Cerebellar nuclear complex (tissue), 1 donor: Measurements from ENCODE around the gene KIR2DL3.
"Not testable (repeated sequence)": the region's sequence is repeated elsewhere in the genome, so short reads cannot be mapped to it uniquely, and the experiment has no call there.

Experiments used
- DNase-seq, 2 experiments: peaks; one replicate each; lab custom pipeline; 2025; lab: John Stamatoyannopoulos, UW

Gene KIR2DL3

DNA sequence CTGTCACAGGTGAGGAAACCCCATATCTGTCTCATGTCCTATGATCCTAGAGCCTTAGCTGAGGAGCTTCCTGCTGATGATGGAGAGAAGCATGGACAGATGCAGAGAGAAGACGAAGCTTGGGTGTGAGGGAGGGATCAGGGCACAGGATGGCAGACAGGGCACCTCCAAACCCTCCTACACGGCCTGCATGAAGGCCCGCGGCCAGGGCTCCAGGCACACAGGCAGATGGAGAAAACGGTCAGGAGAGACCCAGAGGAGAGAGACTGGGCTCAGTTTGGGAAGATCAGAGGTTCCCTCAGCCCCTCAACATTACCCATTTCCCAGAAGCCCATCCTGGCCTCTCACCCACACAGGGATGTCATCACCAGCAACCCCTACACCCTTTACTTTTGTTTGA is 5.8 kb downstream of the KIR2DL3 start:
- not testable (repeated sequence) for DNase-seq

DNA sequence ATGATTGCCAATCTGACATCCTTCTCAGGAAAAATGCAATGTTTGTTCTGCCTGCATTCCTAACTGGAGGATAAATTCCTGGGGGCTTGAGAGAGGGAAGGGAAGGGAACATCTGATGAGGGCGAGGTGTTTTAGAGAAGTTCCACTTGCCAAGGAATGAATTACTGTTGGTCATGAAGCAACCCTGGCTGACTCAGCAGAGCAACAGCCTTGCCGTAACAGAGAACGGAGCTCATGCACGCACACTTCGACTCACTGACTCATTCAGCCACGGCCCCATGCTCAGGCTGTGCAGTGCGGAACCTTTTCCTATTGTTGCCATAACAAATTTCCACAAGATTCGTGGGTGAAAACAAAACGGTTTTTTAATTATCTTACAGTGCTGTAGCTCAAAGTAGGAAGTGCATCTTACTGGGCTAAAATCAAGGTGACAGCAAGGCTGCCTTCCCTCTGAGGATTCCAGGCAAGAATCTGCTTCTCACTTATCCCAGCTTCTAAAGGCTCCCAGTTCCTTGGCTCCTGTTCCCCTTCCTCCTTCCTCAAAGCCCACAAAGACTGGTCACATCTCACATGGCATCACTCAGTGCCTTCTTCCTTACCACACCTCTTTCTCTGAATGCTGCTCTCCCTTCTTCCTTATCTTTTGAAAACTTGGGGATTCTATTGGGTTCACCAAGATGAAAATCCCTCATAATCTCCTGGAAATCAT is 9.5 kb downstream of the KIR2DL3 start:
- DNase-seq, result not testable (repeated sequence)

DNA sequence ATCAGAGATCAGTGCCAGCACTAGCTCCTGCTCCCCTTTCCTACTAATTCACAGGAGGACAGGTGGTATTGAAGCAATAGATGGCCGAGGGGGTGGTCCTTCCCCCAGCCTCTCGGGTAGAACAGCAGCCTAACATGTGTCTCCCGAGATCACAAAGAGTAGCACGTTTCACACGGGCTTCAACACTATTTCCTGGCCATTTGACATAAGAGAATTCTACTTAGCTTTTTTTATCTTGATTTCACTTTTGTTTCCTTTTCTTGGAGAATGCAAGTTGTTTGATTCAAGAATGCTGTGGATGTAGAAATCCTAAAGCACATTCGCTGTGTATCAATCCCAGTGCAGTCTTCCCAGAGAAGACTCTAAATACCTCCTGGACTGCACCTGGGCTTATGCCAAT is 12.0 kb downstream of the KIR2DL3 start:
- not testable (repeated sequence) for DNase-seq

DNA sequence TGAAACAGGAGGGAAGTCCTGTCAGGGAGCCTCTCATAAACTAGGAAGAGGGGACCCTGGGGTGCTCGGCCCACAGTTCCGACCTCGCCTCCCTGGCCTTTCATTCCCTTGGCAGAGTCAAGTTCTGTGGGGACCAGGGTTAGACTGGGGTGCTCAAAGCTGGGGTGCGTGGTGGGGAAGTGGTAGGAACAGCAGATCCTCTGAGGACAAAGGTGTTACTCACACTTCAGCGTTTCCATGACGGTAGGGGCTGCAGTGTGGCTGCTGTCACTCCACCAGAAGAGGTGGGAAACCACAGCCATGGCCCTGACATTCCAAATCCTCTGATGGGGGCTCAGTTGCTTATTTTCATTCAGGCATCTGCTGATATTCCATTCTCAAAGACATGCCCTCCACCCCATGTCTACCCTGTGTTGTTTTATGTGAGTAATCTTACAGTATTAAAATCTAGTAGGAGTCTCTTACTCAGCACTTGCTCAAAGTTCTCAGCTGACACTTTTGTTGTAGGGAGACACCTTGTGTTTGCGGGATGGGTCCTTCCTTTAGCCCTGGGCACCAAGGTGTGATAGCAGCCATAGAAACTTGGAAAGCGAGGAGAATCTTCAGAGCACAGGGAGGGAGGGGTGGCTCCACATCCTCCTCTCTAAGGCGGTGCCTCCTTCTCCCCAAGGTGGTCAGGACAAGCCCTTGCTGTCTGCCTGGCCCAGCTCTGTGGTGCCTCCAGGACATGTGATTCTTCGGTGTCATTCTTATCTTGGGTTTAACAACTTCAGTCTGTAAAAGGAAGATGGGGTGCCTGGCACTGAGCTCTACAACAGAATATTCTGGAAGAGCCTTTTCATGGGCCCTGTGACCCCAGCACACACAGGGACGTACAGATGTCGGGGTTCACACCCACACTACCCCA is 18.1 kb downstream of the KIR2DL3 start:
- not testable (repeated sequence) for DNase-seq

DNA sequence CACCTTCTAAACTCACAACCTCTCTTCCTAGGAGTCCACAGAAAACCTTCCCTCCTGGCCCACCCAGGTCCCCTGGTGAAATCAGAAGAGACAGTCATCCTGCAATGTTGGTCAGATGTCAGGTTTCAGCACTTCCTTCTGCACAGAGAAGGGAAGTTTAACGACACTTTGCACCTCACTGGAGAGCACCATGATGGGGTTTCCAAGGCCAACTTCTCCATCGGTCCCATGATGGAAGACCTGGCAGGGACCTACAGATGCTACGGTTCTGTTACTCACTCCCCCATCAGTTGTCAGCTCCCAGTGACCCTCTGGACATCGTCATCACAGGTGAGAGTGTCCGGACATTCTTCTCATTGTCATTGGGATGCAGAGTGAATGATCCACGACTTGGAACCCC is 20.3 kb downstream of the KIR2DL3 start:
- not testable (repeated sequence) for DNase-seq

DNA sequence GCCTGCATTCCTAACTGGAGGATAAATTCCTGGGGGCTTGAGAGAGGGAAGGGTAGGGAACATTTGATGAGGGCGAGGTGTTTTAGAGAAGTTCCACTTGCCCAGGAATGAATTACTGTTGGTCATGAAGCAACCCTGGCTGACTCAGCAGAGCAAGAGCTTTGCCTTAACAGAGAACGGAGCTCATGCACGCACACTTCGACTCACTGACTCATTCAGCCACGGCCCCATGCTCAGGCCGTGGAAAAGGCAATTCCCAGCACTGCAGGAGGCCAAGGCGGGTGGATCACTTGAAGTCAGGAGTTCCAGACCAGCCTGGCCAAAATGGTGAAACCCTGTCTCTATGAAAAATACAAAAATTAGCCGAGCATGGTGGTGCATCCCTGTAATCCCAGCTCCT is 25.9 kb downstream of the KIR2DL3 start:
- DNase-seq, result not testable (repeated sequence)

DNA sequence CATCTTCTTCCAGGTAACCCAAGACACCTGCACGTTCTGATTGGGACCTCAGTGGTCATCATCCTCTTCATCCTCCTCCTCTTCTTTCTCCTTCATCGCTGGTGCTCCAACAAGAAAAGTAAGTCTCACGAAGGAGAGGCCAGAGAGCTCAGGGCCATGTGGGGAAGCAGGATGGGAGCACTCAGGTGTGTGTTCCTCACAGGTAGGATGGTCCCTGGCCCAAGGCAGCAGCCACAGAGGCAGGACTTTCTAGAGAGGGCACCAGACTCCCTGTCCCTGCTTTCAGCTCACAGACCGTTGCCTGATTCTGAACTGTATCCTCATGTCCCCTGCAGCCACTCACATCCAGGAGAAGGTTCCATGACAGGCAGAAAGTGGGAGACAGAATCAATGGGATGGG is 28.2 kb downstream of the KIR2DL3 start:
- not testable (repeated sequence) for DNase-seq

DNA sequence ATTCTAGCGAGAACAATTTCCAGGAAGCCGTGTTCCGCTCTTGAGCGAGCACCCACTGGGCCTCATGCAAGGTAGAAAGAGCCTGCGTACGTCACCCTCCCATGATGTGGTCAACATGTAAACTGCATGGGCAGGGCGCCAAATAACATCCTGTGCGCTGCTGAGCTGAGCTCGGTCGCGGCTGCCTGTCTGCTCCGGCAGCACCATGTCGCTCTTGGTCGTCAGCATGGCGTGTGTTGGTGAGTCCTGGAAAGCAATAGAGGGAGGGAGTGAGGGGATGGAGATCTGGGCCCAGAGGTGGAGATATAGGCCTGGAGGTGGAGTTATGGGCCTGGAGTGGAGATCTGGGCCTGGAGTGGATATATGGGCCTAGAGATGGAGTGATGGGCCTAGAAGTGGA is 31.3 kb downstream of the KIR2DL3 start, which contains the start of gene KIR2DL1:
TSS of gene KIR2DL1 (plus strand) at position 148 of the 400 bp plus-strand sequence. CDS start at position 206, 58 bp downstream.
- DNase-seq, result not testable (repeated sequence)

DNA sequence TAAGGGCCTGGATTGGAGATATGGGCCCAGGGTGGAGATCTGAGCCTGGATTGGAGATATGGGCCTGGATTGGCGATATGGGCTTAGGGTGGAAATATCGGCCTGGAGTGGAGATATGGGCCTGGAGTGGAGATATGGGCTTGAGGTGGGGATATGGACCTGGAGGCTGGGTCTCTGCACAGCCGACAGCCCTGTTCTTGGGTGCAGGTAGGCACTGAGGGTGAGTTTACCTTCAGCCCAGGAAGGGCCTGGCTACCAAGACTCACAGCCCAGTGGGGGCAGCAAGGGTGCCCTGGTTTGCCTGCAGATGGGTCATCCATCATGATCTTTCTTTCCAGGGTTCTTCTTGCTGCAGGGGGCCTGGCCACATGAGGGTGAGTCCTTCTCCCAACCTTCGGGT is 32.2 kb downstream of the KIR2DL3 start:
- DNase-seq, result not testable (repeated sequence)

DNA sequence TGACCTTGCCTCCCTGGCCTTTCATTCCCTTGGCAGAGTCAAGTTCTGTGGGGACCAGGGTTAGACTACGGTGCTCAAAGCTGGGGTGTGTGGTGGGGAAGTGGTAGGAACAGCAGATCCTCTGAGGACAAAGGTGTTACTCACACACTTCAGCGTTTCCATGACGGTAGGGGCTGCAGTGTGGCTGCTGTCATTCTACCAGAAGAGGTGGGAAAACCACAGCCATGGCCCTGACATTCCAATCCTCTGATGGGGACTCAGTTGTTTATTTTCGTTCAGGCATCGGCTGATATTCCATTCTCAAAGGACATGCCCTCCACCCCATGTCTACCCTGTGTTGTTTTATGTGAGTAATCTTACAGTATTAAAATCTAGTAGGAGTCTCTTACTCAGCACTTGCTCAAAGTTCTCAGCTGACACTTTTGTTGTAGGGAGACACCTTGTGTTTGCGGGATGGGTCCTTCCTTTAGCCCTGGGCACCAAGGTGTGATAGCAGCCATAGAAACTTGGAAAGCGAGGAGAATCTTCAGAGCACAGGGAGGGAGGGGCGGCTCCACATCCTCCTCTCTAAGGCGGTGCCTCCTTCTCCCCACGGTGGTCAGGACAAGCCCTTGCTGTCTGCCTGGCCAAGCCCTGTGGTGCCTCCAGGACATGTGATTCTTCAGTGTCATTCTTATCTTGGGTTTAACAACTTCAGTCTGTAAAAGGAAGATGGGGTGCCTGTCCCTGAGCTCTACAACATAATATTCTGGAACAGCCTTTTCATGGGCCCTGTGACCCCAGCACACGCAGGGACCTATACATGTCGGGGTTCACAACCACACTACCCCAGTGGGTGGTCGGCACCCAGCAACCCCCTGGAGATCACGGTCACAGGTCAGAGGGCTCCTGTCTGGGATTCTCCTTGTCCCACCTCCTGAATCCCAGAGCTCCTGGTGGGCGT is 33.0 kb downstream of the KIR2DL3 start:
- DNase-seq, result not testable (repeated sequence)

DNA sequence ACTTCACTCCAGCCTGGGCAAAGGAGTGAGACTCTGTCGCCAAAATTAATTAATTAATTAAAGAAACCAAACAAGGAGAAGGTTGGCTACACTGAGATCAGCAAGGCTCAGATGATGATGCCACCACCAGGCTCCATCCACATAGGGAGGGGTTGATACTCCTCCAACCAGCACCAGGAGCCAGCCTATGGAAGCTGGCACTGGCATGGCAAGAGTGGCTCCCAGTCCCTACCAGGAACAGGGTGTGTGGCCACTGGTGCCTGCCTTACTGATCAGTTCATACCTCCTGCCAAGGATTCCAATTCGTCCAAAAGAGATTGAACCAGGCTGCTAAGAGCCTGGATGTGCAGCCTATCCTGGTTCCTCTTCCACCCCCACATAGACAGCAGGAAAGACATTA is 34.4 kb downstream of the KIR2DL3 start:
- DNase-seq, result not testable (repeated sequence)

DNA sequence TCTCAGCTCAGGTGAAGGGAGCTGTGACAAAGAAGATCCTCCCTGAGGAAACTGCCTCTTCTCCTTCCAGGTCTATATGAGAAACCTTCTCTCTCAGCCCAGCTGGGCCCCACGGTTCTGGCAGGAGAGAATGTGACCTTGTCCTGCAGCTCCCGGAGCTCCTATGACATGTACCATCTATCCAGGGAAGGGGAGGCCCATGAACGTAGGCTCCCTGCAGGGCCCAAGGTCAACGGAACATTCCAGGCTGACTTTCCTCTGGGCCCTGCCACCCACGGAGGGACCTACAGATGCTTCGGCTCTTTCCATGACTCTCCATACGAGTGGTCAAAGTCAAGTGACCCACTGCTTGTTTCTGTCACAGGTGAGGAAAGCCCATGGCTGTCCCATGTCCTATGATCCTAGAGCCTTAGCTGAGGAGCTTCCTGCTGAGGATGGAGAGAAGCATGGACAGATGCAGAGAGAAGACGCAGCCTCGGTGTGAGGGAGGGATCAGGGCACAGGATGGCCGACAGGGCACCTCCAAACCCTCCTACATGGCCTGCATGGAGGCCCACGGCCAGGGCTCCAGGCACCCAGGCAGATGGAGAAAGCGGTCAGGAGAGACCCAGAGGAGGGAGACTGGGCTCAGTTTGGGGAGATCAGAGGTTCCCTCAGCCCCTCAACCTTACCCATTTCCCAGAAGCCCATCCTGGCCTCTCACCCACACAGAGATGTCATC is 36.9 kb downstream of the KIR2DL3 start:
- not testable (repeated sequence) for DNase-seq

DNA sequence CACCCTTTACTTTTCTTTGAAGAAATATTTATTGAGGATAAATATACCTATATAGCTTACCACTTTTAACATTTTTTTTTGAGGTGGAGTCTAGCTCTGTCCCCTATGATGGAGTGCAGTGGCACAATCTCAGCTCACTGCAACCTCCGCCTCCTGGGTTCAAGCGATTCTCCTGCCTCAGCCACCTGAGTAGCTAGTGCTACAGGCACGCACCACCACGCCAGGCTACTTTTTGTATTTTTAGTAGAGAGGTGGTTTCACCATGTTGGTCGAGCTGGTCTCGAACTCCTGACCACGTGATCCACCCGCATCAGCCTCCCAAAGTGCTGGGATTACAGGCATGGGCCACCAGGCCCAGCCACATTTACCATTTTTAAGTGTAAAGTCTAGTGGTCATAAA is 37.5 kb downstream of the KIR2DL3 start:
- DNase-seq, result not testable (repeated sequence)

DNA sequence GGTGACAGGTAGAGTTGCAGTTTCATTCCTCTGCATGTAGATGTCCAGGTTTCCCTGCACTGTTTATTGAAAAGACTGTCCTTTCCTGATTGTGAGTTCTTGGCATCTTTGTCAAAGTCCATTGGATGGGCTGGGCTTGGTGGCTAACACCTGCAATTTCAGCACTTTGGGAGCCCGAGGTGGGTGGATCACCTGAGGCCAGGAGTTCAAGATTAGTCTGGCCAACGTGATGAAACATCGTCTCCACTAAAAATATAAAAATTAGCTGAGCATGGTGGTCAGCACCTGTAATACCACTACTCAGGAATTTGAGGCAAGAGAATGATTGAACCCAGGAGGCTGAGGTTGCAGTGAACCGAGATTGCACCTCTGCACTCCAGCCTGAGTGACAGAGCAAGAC is 39.5 kb downstream of the KIR2DL3 start:
- DNase-seq, result not testable (repeated sequence)

DNA sequence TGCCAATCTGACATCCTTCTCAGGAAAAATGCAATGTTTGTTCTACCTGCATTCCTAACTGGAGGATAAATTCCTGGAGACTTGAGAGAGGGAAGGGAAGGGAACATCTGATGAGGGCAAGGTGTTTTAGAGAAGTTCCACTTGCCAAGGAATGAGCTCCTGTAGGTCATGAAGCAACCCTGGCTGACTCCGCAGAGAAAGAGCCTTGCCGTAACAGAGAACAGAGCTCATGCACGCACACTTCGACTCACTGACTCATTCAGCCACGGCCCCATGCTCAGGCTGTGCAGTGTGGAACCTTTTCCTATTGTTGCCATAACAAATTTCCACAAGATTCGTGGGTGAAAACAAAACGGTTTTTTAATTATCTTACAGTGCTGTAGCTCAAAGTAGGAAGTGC is 40.6 kb downstream of the KIR2DL3 start:
- not testable (repeated sequence) for DNase-seq

DNA sequence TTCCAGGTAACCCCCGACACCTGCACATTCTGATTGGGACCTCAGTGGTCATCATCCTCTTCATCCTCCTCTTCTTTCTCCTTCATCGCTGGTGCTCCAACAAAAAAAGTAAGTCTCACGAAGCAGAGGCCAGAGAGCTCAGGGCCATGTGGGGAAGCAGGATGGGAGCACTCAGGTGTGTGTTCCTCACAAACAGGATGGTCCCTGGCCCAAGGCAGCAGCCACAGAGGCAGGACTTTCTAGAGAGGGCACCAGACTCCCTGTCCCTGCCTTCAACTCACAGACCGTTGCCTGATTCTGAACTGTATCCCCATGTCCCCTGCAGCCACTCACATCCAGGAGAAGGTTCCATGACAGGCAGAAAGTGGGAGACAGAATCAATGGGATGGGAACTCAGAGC is 44.6 kb downstream of the KIR2DL3 start:
- not testable (repeated sequence) for DNase-seq

DNA sequence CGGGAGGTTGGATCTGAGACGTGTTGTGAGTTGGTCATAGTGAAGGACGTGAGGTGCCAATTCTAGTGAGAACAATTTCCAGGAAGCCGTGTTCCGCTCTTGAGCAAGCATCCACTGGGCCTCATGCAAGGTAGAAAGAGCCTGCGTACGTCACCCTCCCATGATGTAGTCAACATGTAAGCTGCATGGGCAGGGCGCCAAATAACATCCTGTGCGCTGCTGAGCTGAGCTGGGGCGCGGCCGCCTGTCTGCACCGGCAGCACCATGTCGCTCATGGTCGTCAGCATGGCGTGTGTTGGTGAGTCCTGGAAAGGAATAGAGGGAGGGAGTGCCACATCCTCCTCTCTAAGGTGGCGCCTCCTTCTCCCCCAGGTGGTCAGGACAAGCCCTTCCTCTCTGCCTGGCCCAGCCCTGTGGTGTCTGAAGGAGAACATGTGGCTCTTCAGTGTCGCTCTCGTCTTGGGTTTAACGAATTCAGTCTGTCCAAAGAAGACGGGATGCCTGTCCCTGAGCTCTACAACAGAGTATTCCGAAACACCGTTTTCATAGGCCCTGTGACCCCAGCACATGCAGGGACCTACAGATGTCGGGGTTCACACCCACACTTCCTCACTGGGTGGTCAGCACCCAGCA is 47.9 kb downstream of the KIR2DL3 start:
- DNase-seq, result not testable (repeated sequence)

DNA sequence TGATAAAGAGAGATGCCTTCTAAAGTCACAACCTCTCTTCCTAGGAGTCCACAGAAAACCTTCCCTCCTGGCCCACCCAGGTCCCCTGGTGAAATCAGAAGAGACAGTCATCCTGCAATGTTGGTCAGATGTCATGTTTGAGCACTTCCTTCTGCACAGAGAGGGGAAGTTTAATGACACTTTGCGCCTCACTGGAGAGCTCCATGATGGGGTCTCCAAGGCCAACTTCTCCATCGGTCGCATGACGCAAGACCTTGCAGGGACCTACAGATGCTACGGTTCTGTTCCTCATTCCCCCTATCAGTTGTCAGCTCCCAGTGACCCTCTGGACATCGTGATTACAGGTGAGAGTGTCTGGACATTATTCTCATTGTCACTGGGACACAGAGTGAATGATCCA is 49.8 kb downstream of the KIR2DL3 start:
- DNase-seq, result not testable (repeated sequence)

DNA sequence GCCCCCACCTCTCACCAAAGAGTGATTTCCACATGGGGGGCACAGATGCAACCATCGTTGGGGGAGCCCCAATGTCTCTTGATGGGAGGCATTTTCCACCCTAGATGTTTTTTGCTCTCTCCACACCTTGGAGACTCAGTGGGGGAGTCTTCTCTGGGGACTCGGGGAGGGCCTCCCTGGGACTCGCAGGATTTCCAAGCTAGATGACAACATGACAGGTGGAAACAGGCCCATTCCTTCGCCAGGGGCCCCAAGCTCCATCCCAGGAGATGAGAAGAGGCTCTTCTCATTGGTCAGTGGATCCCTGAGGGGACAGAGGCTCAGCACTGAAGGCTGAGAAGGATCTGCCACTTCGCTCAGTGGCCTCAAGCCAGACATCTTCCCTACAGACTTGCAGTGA is 52.4 kb downstream of the KIR2DL3 start:
- no peak for DNase-seq

DNA sequence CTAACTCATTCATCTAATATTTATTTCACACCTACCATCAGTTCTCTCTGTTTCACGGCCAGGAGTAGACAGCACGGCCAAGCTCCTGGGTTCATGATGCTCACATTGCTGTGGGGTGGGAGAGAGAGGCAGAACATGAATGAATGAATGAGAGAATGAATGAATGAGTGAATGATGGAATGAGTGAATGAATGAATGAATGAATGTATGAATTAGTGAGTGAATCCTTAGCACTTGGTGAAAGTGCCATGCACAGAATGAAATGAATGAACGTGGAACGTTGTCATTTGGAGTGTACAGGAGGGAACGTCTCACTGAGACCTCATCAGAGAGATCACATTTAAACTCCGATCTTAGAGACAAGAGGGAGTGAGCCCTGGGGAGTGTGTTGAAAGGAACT is 53.2 kb downstream of the KIR2DL3 start:
- no peak for DNase-seq

DNA sequence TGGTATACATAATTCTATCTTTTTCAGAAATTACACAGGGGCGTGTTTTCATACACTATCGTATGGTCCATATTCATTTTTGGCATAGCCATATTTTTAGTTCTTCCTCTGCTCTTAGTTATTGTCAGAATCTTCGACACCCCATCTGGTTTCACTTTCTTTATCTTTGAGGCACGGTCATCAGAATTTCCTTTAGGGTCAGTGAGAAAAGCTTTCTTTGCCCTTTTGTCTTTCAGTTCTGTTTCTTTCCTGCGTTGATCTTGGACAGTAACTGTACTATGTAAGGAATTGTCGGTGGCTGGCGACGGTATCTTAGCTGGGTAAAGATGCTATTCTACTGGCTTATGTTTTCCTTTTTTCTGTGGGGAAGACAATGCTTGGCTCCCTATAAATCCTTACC is 54.5 kb downstream of the KIR2DL3 start:
- DNase-seq, result no peak
